Neural progenitor cell (in vitro differentiated cells): ENCODE data around the gene SERAC1.

ENCODE experiments used
- CTCF ChIP-seq: fragments of 200-600 bp; sonication (generic); IDR thresholded peaks from 2 replicates; pipeline ENCODE4 v1.5.1; 2017; ENCODE audit warnings: antibody characterized with exemption, mild to moderate bottlenecking
- EZH2 ChIP-seq: fragments of 200-600 bp; sonication (generic); IDR thresholded peaks from 2 replicates; pipeline ENCODE4 v1.6.1; 2017; ENCODE audit warnings: antibody characterized with exemption, mild to moderate bottlenecking, moderate library complexity

DNA sequence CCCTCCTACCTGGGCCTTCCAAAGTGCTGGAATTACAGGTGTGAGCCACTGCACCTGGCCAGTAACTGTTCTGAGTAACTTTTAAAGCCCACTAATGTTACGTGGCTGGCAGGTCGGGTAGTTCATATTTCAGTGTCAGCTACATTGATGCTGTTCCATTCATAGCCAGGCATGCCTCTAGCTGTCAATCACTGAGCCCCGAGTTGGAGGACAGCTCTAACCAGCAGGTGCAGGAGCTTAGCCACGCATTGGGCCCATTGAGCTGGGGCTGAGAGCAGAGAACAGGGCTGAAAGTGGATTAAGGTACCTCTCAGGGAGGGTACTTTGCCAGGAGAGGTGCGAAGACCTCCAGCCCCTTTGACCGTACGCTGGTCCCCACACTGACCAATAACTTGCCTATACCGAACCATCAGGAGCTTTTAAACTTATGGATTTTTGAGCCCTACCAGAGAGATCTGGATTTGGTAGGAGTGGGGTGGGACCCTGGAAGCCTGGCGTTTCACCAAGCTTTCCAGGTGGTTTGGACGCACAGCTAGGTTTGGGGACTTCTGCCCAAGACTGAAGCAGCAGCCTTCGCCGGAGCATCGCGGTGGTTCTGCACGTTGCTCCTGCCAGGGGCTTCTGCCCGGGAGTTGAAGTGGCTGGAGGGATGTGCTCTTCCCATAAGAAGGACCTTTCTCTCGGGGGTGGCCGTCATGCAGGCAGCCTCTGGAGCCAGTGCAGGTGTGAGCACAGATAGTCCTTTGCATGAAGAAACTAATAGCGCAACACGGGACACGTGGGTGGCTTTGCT, 82.6 kb downstream of the SERAC1 start:
- TF ChIP-seq CTCF = no peak
- TF ChIP-seq EZH2 = no peak
